Frontal cortex (tissue), 4 donors: ENCODE data around the gene FAM193B. TPM values are rescaled to one million over a fixed set of nuclear protein-coding genes. Genes with fewer than 3 reads are reported as not detected.
A peak's percentile ranks its signal among the peaks of the same experiment; 100 is the strongest.

Source experiments
- DNase-seq, 2 donors: peaks; one replicate each; pipeline ENCODE4 v3.0.0; 2012; ENCODE audit warnings: low spot score in 2 of 2
- FAIRE-seq: peaks from 2 replicates; lab custom pipeline; 2012; peaks lifted over from hg19 to GRCh38; lab: Jason Lieb, UNC
- total RNA-seq: library from RNA; depleted of rRNA; stranded (reverse); fragments of >200 nt; gene quantifications from one replicate; pipeline ENCODE4 v1.2.3, GENCODE V29; 2014
- donor health status: control.
- donor health status: control.
- donor health status: control.

Gene FAM193B
- total RNA-seq, 1 donor from 2014 or later: 26.1 TPM

GRCh38 chr5:177520271-177520670 lies 34.1 kb downstream of the FAM193B start:
- no peak for FAIRE-seq
- no peak for DNase-seq

- no peak for FAIRE-seq
- DNase-seq: no peak
Observed at GRCh38 chr5:177519463-177520235, 34.7 kb downstream of the FAM193B start.

GRCh38 chr5:177516601-177517568 lies 37.5 kb downstream of the FAM193B start, which contains the start of gene DDX41:
DDX41 (minus strand) TSS chr5:177516961; CDS start chr5:177516945, 16 bp downstream.
- DNase-seq (peak; percentile 98 to 99), FAIRE-seq (peak; percentile 56)

- FAIRE-seq (no peak), DNase-seq (no peak)
Observed at GRCh38 chr5:177515580-177515979, 38.8 kb downstream of the FAM193B start.

GRCh38 chr5:177514541-177514940 lies 39.8 kb downstream of the FAM193B start:
- FAIRE-seq (no peak), DNase-seq (no peak)

GRCh38 chr5:177513500-177513899 lies 40.9 kb downstream of the FAM193B start:
- no peak for FAIRE-seq
- no peak for DNase-seq

GRCh38 chr5:177512736-177513380 lies 41.5 kb downstream of the FAM193B start:
- DNase-seq: no peak
- FAIRE-seq: no peak

- FAIRE-seq: no peak
- DNase-seq: no peak
Observed at GRCh38 chr5:177511796-177512675, 42.3 kb downstream of the FAM193B start.

GRCh38 chr5:177511181-177511580 lies 43.2 kb downstream of the FAM193B start:
- FAIRE-seq (no peak), DNase-seq (no peak)

GRCh38 chr5:177510567-177511053 lies 43.8 kb downstream of the FAM193B start:
- DNase-seq (no peak), FAIRE-seq (no peak)

- DNase-seq (no peak), FAIRE-seq (no peak)
Observed at GRCh38 chr5:177509991-177510566, 44.3 kb downstream of the FAM193B start.

GRCh38 chr5:177509381-177509951 lies 44.9 kb downstream of the FAM193B start, which contains the start of gene DOK3:
DOK3 (minus strand) TSS chr5:177509826; CDS start chr5:177509540, 286 bp downstream.
- no peak for FAIRE-seq
- no peak for DNase-seq

GRCh38 chr5:177508837-177509236 lies 45.5 kb downstream of the FAM193B start:
- FAIRE-seq (no peak), DNase-seq (no peak)

- FAIRE-seq (no peak), DNase-seq (no peak)
Observed at GRCh38 chr5:177508221-177508611, 46.1 kb downstream of the FAM193B start.

- FAIRE-seq (no peak), DNase-seq (no peak)
Observed at GRCh38 chr5:177507596-177508220, 46.7 kb downstream of the FAM193B start.

GRCh38 chr5:177507165-177507564 lies 47.2 kb downstream of the FAM193B start:
- FAIRE-seq: no peak
- DNase-seq: no peak

GRCh38 chr5:177505075-177505474 lies 49.3 kb downstream of the FAM193B start:
- no peak for DNase-seq
- FAIRE-seq: no peak
